GM06990 (cell line): Measurements from ENCODE around the gene OR10Z1.

Experiments used
- DNase-seq: peaks from one replicate; pipeline ENCODE4 v3.0.0-alpha.2; 2011; ENCODE audit not compliant: insufficient read length; ENCODE audit errors: extremely low read depth
- H3K27me3 ChIP-seq: replicated peaks from 2 replicates; pipeline ENCODE4 v1.6.0; 2011; ENCODE audit warnings: low read length; ENCODE audit not compliant: control insufficient read depth, insufficient read depth
- H3K36me3 ChIP-seq: 2 replicates; pipeline ENCODE4 v1.5.1; 2011; ENCODE audit warnings: low read length; ENCODE audit not compliant: control insufficient read depth, insufficient read depth
- H3K4me3 ChIP-seq: replicated peaks from 2 replicates; pipeline ENCODE4 v1.5.1; 2011; ENCODE audit warnings: low read depth, mild to moderate bottlenecking, control low read depth, low read length
- CTCF ChIP-seq: IDR thresholded peaks from 2 replicates; pipeline ENCODE4 v1.5.1; 2011; ENCODE audit warnings: low read length, control low read depth, mild to moderate bottlenecking, inconsistent platforms; ENCODE audit not compliant: insufficient read depth, poor library complexity, severe bottlenecking

The OR10Z1 gene

GRCh38 chr1:158611916-158612315, 6.8 kb downstream of the OR10Z1 start:
- Histone ChIP-seq H3K36me3 (no peaks in the 10 kb centered on the region), H3K4me3 (no peak overlapping the region), H3K27me3 (no peaks in the 10 kb centered on the region)
- no peak for TF ChIP-seq CTCF
- DNase-seq = no peak

GRCh38 chr1:158613764-158614163, 8.7 kb downstream of the OR10Z1 start:
- H3K36me3 ChIP-seq = no peaks in the 10 kb centered on the region
- no peak for TF ChIP-seq CTCF
- H3K27me3 ChIP-seq = no peaks in the 10 kb centered on the region
- no peak overlapping the region for H3K4me3 ChIP-seq
- no peak for DNase-seq

- Histone ChIP-seq H3K36me3 (no peaks in the 10 kb centered on the region), H3K27me3 (no peaks in the 10 kb centered on the region), H3K4me3 (no peak overlapping the region)
- TF ChIP-seq CTCF = no peak
- no peak for DNase-seq
Observed at GRCh38 chr1:158638146-158638545, 33.1 kb downstream of the OR10Z1 start.

- no peaks in the 10 kb centered on the region for H3K27me3 ChIP-seq
- TF ChIP-seq CTCF = no peak
- DNase-seq = no peak
- no peak overlapping the region for H3K4me3 ChIP-seq
- no peaks in the 10 kb centered on the region for H3K36me3 ChIP-seq
Observed at GRCh38 chr1:158638904-158639303, 33.8 kb downstream of the OR10Z1 start.

- Histone ChIP-seq H3K4me3 (no peak overlapping the region), H3K27me3 (no peaks in the 10 kb centered on the region), H3K36me3 (no peaks in the 10 kb centered on the region)
- DNase-seq = no peak
- no peak for TF ChIP-seq CTCF
Observed at GRCh38 chr1:158644449-158644848, 39.4 kb downstream of the OR10Z1 start.

- DNase-seq = no peak
- TF ChIP-seq CTCF = no peak
- Histone ChIP-seq H3K36me3 (no peaks in the 10 kb centered on the region), H3K27me3 (no peaks in the 10 kb centered on the region), H3K4me3 (no peak overlapping the region)
Observed at GRCh38 chr1:158646465-158646864, 41.4 kb downstream of the OR10Z1 start.
